Large intestine (tissue), 3 donors: ENCODE data around the gene NT5C2. TPM values are rescaled to one million over a fixed set of nuclear protein-coding genes. Genes with fewer than 3 reads are reported as not detected.
A peak's percentile ranks its signal among the peaks of the same experiment; 100 is the strongest.
"Not testable (repeated sequence)": the region's sequence is repeated elsewhere in the genome, so short reads cannot be mapped to it uniquely, and the experiment has no call there.

Source experiments
- DNase-seq, 2 donors: peaks; one replicate each; pipeline versions ENCODE4 v3.0.0 to v3.0.0-alpha.2; 2013
- H3K27ac ChIP-seq: one replicate; pipeline ENCODE4 v1.5.1; 2013; ENCODE audit warnings: low read length
- H3K27me3 ChIP-seq: 2 replicates; pipeline ENCODE4 v1.6.1; 2013; ENCODE audit warnings: low read length; ENCODE audit not compliant: control insufficient read depth, insufficient read depth
- H3K36me3 ChIP-seq: 2 replicates; pipeline ENCODE4 v1.6.1; 2013; ENCODE audit warnings: low read length; ENCODE audit not compliant: control insufficient read depth, insufficient read depth
- H3K4me1 ChIP-seq: one replicate; pipeline ENCODE4 v1.6.1; 2013; ENCODE audit warnings: low read length; ENCODE audit not compliant: control insufficient read depth, insufficient read depth
- H3K4me3 ChIP-seq: one replicate; pipeline ENCODE4 v1.5.1; 2013; ENCODE audit warnings: low read length
- H3K9me3 ChIP-seq: one replicate; pipeline ENCODE4 v1.6.1; 2013; ENCODE audit warnings: mild to moderate bottlenecking, low read depth, low read length, moderate library complexity; ENCODE audit not compliant: control insufficient read depth
- WGBS: methylation state at CpG from one replicate; pipeline ENCODE4 v1.1.5; 2013; ENCODE audit warnings: low lambda C conversion rate; ENCODE audit not compliant: insufficient coverage; 5-methylcytosine and 5-hydroxymethylcytosine counted together
- polyA plus RNA-seq: library from polyadenylated mRNA; unstranded; fragments of 120-200 nt; gene quantifications from one replicate; pipeline ENCODE4 v1.2.1, GENCODE V29; 2013

Gene NT5C2
- polyA plus RNA-seq, 1 donor: 63.9 TPM

DNA sequence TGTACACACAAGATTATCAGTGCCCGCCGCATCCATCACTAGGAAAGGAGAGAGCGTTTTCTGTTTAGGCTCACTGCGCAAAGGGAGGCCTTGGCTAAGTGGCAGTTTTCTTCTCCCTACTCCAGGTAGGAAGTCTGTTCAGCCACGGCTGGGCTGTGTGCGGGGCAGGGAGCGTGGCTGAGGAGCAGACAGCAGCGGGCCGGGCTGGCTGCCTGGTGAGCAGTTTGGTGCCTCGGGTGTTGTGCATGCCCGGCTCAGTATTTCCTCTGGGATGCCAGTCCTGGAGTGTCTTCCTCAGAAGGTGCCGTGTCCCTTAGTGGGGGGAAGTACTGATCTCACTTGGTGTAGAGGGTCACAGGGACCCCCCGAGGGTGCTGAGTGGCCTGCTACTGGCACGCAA lies 114.4 kb downstream of the NT5C2 start:
- no peak overlapping the region for H3K27ac ChIP-seq
- no peak for DNase-seq
- no peaks in the 10 kb centered on the region for H3K9me3 ChIP-seq
- WGBS: no CpG with 5 or more reads among the region's 14 CpGs
- H3K36me3 ChIP-seq: peaks cover 51% of the 10 kb centered on the region
- H3K27me3 ChIP-seq: no peaks in the 10 kb centered on the region
- no peaks in the 10 kb centered on the region for H3K4me1 ChIP-seq
- no peak overlapping the region for H3K4me3 ChIP-seq

DNA sequence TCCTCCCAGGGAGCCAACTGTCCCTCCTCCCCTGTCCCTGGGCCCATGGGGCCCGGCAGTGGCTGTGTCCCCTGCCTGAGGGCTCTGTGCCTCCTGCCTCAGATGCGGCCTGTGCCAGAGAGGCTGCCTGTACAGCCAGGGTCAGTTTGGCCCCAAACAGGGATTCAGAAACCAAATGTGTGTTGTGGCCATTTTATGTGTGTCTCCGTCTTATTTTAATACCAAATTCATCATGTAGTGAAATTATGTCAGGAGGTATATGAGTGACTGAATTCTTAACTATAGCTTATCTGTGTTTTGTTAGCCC lies 114.8 kb downstream of the NT5C2 start:
- Histone ChIP-seq H3K36me3 (peaks cover 47% of the 10 kb centered on the region), H3K27me3 (no peaks in the 10 kb centered on the region), H3K9me3 (no peaks in the 10 kb centered on the region), H3K4me1 (no peaks in the 10 kb centered on the region), H3K27ac (no peak overlapping the region), H3K4me3 (no peak overlapping the region)
- WGBS: no CpG with 5 or more reads among the region's 3 CpGs
- no peak for DNase-seq

DNA sequence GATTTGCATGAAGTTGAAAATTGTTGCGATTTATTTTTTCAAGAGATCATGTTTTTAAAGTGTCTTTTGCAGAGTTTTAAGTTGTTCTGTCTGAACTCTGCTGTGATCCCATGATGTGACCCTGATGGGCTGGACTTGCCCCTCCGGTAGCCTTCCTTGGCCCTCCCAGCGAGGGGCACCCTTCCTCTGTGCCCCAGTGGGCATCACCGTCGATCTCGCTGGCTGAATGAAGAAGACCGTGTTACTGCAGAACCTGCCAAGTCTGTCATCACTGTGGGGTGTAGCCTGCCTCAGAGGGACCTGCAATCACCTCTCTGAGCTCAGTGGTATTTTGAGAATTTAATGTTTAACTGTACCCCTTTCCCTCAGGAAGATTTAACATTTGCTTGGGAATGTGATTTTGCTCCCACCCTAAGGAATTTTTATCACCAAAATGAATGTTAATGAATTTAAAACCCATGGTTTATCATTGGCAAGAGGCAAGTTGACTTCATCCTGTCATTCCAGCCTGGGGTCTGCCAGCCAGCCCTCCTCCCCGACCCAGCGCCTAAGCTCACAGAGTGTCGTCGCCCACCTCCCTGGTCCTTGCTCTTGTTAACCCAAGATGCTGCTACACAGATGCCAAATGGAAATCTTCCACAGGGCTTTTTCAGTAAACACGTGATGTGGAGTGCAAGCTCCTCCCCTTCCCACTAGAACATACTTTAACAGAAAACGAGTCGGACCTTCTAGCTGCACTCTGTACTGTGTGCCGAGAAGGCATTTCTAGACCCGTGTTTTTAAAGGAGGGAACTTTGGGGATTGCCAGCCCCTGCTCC lies 115.4 kb downstream of the NT5C2 start:
- no peaks in the 10 kb centered on the region for H3K9me3 ChIP-seq
- H3K36me3 ChIP-seq: peaks cover 51% of the 10 kb centered on the region
- no peaks in the 10 kb centered on the region for H3K27me3 ChIP-seq
- H3K4me3 ChIP-seq: no peak overlapping the region
- H3K27ac ChIP-seq: no peak overlapping the region
- no peaks in the 10 kb centered on the region for H3K4me1 ChIP-seq
- no peak for DNase-seq
- 100% methylated on average over 1 of the region's 16 CpGs for WGBS

- WGBS: no CpG with 5 or more reads among the region's 21 CpGs
- Histone ChIP-seq H3K36me3 (peaks cover 53% of the 10 kb centered on the region), H3K4me3 (no peak overlapping the region)
Observed at GRCh38 chr10:103077020-103077419, 116.1 kb downstream of the NT5C2 start.

DNA sequence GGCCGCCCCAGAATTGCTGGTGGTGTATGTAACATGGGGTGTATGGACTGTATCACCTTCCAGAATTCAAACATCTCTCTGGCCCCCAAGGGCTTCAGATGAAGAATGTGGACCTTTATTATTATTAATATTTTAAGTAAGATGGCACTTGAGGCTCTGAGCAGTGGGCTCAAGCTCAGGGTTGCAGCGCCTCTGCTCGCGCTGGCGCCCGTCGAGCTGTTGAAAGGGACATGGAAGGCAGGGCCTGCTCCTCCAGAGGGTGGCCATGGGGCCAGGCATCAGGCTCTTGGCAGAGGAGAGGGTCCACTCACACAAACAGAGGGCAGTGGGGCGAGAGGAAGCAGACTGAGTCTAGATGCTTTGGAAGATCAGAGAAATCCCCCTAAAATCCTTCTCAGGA lies 120.2 kb downstream of the NT5C2 start:
- Histone ChIP-seq H3K27ac (no peak overlapping the region), H3K27me3 (no peaks in the 10 kb centered on the region), H3K36me3 (peaks cover 54% of the 10 kb centered on the region), H3K4me1 (no peaks in the 10 kb centered on the region), H3K9me3 (no peaks in the 10 kb centered on the region), H3K4me3 (no peak overlapping the region)
- no peak for DNase-seq
- no CpG with 5 or more reads among the region's 8 CpGs for WGBS

More at GRCh38 chr10:103077020-103077419, 116.1 kb downstream of the NT5C2 start:
- Histone ChIP-seq H3K4me1 (no peaks in the 10 kb centered on the region), H3K9me3 (no peaks in the 10 kb centered on the region), H3K27ac (no peak overlapping the region), H3K27me3 (no peaks in the 10 kb centered on the region)
- DNase-seq: no peak

- 100% methylated on average over 1 of the region's 22 CpGs for WGBS
Observed at GRCh38 chr10:103072276-103072675, 120.8 kb downstream of the NT5C2 start.

DNA sequence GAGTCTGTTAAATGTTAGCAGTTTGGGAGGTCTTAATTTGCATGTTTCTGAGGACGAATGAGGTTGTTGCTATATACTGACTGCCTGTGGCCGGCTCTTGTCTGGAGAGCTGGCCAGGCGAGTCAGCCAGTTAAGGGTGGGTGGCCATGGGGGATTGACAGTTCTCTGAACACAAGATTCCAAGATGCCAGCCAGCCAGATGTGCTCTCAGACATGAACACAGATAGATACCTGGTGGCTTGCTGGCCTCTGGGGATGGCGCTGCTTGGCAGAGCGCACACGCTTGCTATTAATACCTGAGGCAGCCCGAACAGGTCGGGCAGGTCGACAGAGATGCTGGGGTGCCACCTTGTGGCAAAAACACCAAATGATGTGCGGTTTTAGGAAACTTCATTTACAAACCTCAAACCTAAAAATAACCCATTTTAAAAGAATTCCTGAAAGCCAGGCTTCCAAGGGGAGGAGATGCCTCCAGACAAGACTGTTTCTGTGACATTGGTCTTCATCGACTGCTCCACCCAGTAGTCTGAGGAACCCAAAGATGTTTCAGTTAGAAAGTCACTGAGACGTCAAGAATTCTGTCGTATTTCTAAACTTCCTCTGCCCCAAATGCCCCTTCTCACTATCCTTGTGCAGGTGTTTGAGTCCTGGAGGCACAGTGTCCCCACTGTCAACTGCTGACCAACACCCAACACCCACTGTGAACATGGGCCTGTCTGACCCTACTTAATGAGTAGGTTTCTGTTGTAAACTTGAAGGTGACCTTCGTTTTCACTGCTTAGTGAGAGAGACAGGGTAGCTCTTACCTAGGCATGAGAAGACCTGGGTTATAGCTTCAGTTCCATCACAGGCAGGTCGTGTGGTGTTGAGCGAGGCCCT lies 123.4 kb downstream of the NT5C2 start:
- H3K4me3 ChIP-seq: no peak overlapping the region
- no CpG with 5 or more reads among the region's 16 CpGs for WGBS
- H3K9me3 ChIP-seq: no peaks in the 10 kb centered on the region
- H3K27me3 ChIP-seq: no peaks in the 10 kb centered on the region
- peaks cover 42% of the 10 kb centered on the region for H3K36me3 ChIP-seq
- H3K4me1 ChIP-seq: no peaks in the 10 kb centered on the region
- DNase-seq: peak; percentile 55 to 59
- no peak overlapping the region for H3K27ac ChIP-seq

More at GRCh38 chr10:103072276-103072675, 120.8 kb downstream of the NT5C2 start:
- DNase-seq: no peak
- no peak overlapping the region for H3K27ac ChIP-seq
- no peak overlapping the region for H3K4me3 ChIP-seq
- H3K4me1 ChIP-seq: no peaks in the 10 kb centered on the region
- no peaks in the 10 kb centered on the region for H3K9me3 ChIP-seq
- no peaks in the 10 kb centered on the region for H3K27me3 ChIP-seq
- H3K36me3 ChIP-seq: peaks cover 51% of the 10 kb centered on the region

DNA sequence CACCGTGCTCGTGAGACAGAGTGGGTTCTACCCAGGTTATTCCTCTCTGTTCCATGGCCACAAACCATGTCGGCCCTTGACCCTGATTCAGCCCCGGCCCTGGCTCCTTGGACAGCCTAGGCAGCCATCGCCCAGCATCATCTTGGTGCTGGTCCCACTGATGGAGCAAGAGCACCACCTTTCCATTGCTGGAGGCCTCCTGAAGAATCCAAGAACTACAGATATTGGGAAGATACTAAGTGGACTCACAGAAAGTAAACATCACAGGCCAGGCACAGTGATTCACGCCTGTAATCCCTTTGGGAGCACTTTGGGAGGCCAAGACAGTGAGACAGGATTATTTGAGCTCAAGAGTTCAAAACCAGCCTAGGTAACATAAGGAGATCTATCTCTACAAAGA lies 125.1 kb downstream of the NT5C2 start:
- Histone ChIP-seq H3K4me1 (no peaks in the 10 kb centered on the region), H3K36me3 (peaks cover 40% of the 10 kb centered on the region), H3K9me3 (no peaks in the 10 kb centered on the region), H3K27me3 (no peaks in the 10 kb centered on the region), H3K4me3 (no peak overlapping the region), H3K27ac (no peak overlapping the region)
- DNase-seq: no peak
- 80% methylated on average over 1 of the region's 6 CpGs for WGBS

GRCh38 chr10:103067484-103067883 lies 125.6 kb downstream of the NT5C2 start:
- H3K4me3 ChIP-seq: no peak overlapping the region
- no peaks in the 10 kb centered on the region for H3K9me3 ChIP-seq
- peak in 1 of 2 donors; percentile 32 for DNase-seq
- H3K27me3 ChIP-seq: no peaks in the 10 kb centered on the region
- no peak overlapping the region for H3K27ac ChIP-seq
- H3K36me3 ChIP-seq: peaks cover 36% of the 10 kb centered on the region
- no peaks in the 10 kb centered on the region for H3K4me1 ChIP-seq
- no CpG with 5 or more reads among the region's 2 CpGs for WGBS

DNA sequence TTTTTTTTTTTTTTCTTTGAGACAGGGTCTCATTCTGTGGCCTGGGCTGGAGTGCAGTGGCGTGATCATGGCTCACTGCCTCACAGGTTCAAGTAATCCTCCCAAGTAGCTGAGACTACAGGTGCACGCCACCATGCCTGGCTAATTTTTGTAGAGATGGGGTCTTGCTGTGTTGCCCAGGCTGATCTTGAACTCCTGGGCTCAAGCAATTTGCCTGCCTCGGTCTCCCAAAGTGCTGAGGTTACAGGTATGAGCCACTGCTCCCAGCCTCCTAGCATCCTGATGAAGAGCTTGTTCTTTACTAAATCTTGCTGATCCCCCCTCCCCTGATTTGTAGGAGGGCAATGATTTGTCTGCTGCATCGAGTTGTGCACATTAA lies 126.0 kb downstream of the NT5C2 start:
- not testable (repeated sequence) for H3K4me1 ChIP-seq, H3K27me3 ChIP-seq, H3K27ac ChIP-seq, H3K9me3 ChIP-seq, H3K4me3 ChIP-seq, DNase-seq
- WGBS: no CpG with 5 or more reads among the region's 4 CpGs
- peaks cover 35% of the 10 kb centered on the region for H3K36me3 ChIP-seq
